ENCODE data around the gene NAPG. TPM values are rescaled to one million over a fixed set of nuclear protein-coding genes. Genes with fewer than 3 reads are reported as not detected.
"Not testable (repeated sequence)": the region's sequence is repeated elsewhere in the genome, so short reads cannot be mapped to it uniquely, and the experiment has no call there.

Gene NAPG
- total RNA-seq, 4 donors from 2014 or later, result 25.7 to 37.7 (median 32.7) TPM

GRCh38 chr18:10579079-10579867 lies 53.4 kb downstream of the NAPG start:
- ATAC-seq (ENCODE audit: low FRiP score) (no peak), DNase-seq (ENCODE audit: low spot score) (no peak)
- TF ChIP-seq CTCF (IDR thresholded peaks at IDR 0.05), result no peak

- no peak for TF ChIP-seq CTCF (IDR thresholded peaks at IDR 0.05)
- ATAC-seq (ENCODE audit: low FRiP score) (no peak), DNase-seq (ENCODE audit: low spot score) (no peak)
Measured at GRCh38 chr18:10580215-10580614, 54.4 kb downstream of the NAPG start.

- DNase-seq (ENCODE audit: low spot score), result no peak
- no peak for TF ChIP-seq CTCF (IDR thresholded peaks at IDR 0.05)
- ATAC-seq (ENCODE audit: low FRiP score), result no peak
Measured at GRCh38 chr18:10585260-10585659, 59.4 kb downstream of the NAPG start.

GRCh38 chr18:10588975-10589374 lies 63.1 kb downstream of the NAPG start:
- ATAC-seq (ENCODE audit: low FRiP score), result no peak
- DNase-seq (ENCODE audit: low spot score), result no peak
- TF ChIP-seq CTCF (IDR thresholded peaks at IDR 0.05), result no peak

- ATAC-seq (ENCODE audit: low FRiP score) (no peak), DNase-seq (ENCODE audit: low spot score) (no peak)
- no peak for TF ChIP-seq CTCF (IDR thresholded peaks at IDR 0.05)
Measured at GRCh38 chr18:10590412-10590811, 64.6 kb downstream of the NAPG start.

GRCh38 chr18:10591896-10592295 lies 66.1 kb downstream of the NAPG start:
- no peak for TF ChIP-seq CTCF (IDR thresholded peaks at IDR 0.05)
- DNase-seq (ENCODE audit: low spot score) (no peak), ATAC-seq (ENCODE audit: low FRiP score) (no peak)

- not testable (repeated sequence) for ATAC-seq (ENCODE audit: low FRiP score); DNase-seq (ENCODE audit: low spot score)
Measured at GRCh38 chr18:10593366-10594022, 67.7 kb downstream of the NAPG start.

GRCh38 chr18:10595917-10596316 lies 70.1 kb downstream of the NAPG start:
- not testable (repeated sequence) for DNase-seq (ENCODE audit: low spot score); ATAC-seq (ENCODE audit: low FRiP score)

GRCh38 chr18:10597695-10598094 lies 71.9 kb downstream of the NAPG start:
- ATAC-seq (ENCODE audit: low FRiP score); DNase-seq (ENCODE audit: low spot score): not testable (repeated sequence)

GRCh38 chr18:10600701-10601100 lies 74.9 kb downstream of the NAPG start:
- not testable (repeated sequence) for ATAC-seq (ENCODE audit: low FRiP score); DNase-seq (ENCODE audit: low spot score)
